Measurements from ENCODE around the gene ELMO1.

The ELMO1 gene

GRCh38 chr7:36944838-36945237 lies 503.8 kb downstream of the ELMO1 start:
- DNase-seq (ENCODE audit: low spot score), result no peak

- no peak for DNase-seq (ENCODE audit: low spot score)
Measured at GRCh38 chr7:36943591-36944435, 504.9 kb downstream of the ELMO1 start.

- DNase-seq (ENCODE audit: low spot score), result no peak
Measured at GRCh38 chr7:36942955-36943354, 505.7 kb downstream of the ELMO1 start.

GRCh38 chr7:36942541-36942940 lies 506.1 kb downstream of the ELMO1 start:
- no peak for DNase-seq (ENCODE audit: low spot score)

- DNase-seq (ENCODE audit: low spot score), result no peak
Measured at GRCh38 chr7:36942025-36942424, 506.6 kb downstream of the ELMO1 start.

- no peak for DNase-seq (ENCODE audit: low spot score)
Measured at GRCh38 chr7:36941359-36941758, 507.3 kb downstream of the ELMO1 start.

- no peak for DNase-seq (ENCODE audit: low spot score)
Measured at GRCh38 chr7:36939816-36940215, 508.8 kb downstream of the ELMO1 start.

GRCh38 chr7:36937754-36938563 lies 510.7 kb downstream of the ELMO1 start:
- DNase-seq (ENCODE audit: low spot score), result peak; percentile 10

- no peak for DNase-seq (ENCODE audit: low spot score)
Measured at GRCh38 chr7:36931892-36932291, 516.8 kb downstream of the ELMO1 start.

- DNase-seq (ENCODE audit: low spot score), result no peak
Measured at GRCh38 chr7:36929791-36930190, 518.9 kb downstream of the ELMO1 start.

- no peak for DNase-seq (ENCODE audit: low spot score)
Measured at GRCh38 chr7:36928718-36929117, 519.9 kb downstream of the ELMO1 start.

GRCh38 chr7:36928311-36928710 lies 520.4 kb downstream of the ELMO1 start:
- no peak for DNase-seq (ENCODE audit: low spot score)

- no peak for DNase-seq (ENCODE audit: low spot score)
Measured at GRCh38 chr7:36925691-36926090, 523.0 kb downstream of the ELMO1 start.

GRCh38 chr7:36925207-36925606 lies 523.5 kb downstream of the ELMO1 start:
- no peak for DNase-seq (ENCODE audit: low spot score)

- no peak for DNase-seq (ENCODE audit: low spot score)
Measured at GRCh38 chr7:36923943-36924436, 524.7 kb downstream of the ELMO1 start.

- no peak for DNase-seq (ENCODE audit: low spot score)
Measured at GRCh38 chr7:36923185-36923584, 525.5 kb downstream of the ELMO1 start.

- DNase-seq (ENCODE audit: low spot score), result no peak
Measured at GRCh38 chr7:36920433-36920832, 528.2 kb downstream of the ELMO1 start.

GRCh38 chr7:36919738-36920137 lies 528.9 kb downstream of the ELMO1 start:
- no peak for DNase-seq (ENCODE audit: low spot score)

GRCh38 chr7:36918591-36918990 lies 530.1 kb downstream of the ELMO1 start:
- DNase-seq (ENCODE audit: low spot score), result no peak

- DNase-seq (ENCODE audit: low spot score), result no peak
Measured at GRCh38 chr7:36916619-36917018, 532.0 kb downstream of the ELMO1 start.

- no peak for DNase-seq (ENCODE audit: low spot score)
Measured at GRCh38 chr7:36916116-36916515, 532.5 kb downstream of the ELMO1 start.

GRCh38 chr7:36911788-36912187 lies 536.9 kb downstream of the ELMO1 start:
- DNase-seq (ENCODE audit: low spot score), result no peak

- DNase-seq (ENCODE audit: low spot score), result no peak
Measured at GRCh38 chr7:36910859-36911258, 537.8 kb downstream of the ELMO1 start.
